ENCODE data around the gene GALNT13. TPM values are rescaled to one million over a fixed set of nuclear protein-coding genes. Genes with fewer than 3 reads are reported as not detected.

GALNT13 gene
- total RNA-seq, 2 experiments from 2014 or later, result 0.26 to 0.64 TPM

DNA sequence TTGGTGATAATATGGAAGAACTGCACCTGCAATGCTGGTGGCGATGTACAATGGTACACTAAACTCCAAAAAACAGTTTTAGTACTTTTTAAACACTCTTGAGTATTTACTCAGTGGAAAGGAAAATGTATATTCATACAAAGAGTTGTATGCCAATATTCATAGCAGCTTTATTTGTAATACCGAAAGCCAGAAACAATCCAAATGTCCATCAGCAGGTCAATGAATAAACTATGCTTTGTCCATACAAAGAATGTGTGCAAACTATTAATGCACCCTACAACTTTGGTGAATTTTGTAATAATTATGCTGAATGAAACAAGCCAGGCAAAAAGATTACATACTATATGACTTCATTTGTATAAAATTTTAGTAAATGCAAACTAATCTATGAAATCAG is 396.3 kb downstream of the GALNT13 start:
- POLR2A ChIA-PET, result no interaction called here
- no peaks in the 10 kb centered on the region for H3K36me3 Mint-ChIP-seq
- H3K4me3 Mint-ChIP-seq, result no peak overlapping the region
- no peak overlapping the region for H3K27ac Mint-ChIP-seq
- no peak for ATAC-seq (ENCODE audit: low read depth)
- H3K27me3 Mint-ChIP-seq, result no peaks in the 10 kb centered on the region
- no peaks in the 10 kb centered on the region for H3K9me3 Mint-ChIP-seq
- H3K4me1 Mint-ChIP-seq, result no peaks in the 10 kb centered on the region
- DNase-seq, result no peak

DNA sequence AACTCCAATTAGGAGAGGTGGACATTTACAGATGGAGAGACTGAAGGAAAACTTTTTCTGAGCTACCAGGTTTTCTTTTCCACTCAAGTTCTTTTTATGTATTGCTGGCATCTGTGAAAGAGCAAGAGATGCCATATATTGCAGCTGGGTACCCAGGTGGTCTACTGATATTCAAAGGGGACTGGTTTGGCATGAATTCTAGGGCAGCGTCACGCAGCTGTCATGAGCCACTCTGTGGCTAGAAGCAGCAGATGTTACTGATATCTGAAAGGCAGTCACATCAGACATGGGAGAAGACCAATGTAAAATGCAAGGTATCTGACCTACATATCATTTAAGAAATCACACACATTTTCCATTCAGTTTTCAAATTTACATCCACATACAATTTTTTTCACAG is 408.8 kb downstream of the GALNT13 start:
- Mint-ChIP-seq H3K27ac (no peak overlapping the region), H3K4me1 (no peaks in the 10 kb centered on the region), H3K9me3 (no peaks in the 10 kb centered on the region), H3K4me3 (no peak overlapping the region), H3K36me3 (no peaks in the 10 kb centered on the region), H3K27me3 (no peaks in the 10 kb centered on the region)
- DNase-seq (no peak), ATAC-seq (ENCODE audit: low read depth) (no peak)
- POLR2A ChIA-PET, result no interaction called here

DNA sequence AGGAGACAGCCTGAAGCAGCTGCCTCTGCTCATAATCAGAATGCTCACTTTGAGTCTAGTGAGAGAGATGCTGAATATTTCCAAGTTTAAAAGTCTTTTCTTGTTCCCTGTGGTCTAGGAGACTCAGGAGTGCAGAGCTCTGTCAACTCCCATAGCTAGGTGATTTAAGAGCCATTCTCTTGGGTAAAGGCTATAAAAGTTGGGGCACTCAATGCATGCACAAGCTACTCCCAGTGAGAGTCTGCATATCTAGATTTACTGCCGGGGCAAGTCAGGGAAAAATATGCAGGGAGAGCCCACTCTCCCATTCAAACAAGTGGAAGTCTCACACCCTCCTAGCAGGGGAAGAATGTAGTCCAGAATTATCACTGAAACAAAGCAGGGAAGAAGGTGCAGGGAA is 418.1 kb downstream of the GALNT13 start:
- DNase-seq (no peak), ATAC-seq (ENCODE audit: low read depth) (no peak)
- Mint-ChIP-seq H3K9me3 (peaks cover 8% of the 10 kb centered on the region), H3K4me1 (no peaks in the 10 kb centered on the region), H3K27me3 (no peaks in the 10 kb centered on the region), H3K27ac (no peak overlapping the region), H3K4me3 (no peak overlapping the region), H3K36me3 (no peaks in the 10 kb centered on the region)
- POLR2A ChIA-PET, result no interaction called here

DNA sequence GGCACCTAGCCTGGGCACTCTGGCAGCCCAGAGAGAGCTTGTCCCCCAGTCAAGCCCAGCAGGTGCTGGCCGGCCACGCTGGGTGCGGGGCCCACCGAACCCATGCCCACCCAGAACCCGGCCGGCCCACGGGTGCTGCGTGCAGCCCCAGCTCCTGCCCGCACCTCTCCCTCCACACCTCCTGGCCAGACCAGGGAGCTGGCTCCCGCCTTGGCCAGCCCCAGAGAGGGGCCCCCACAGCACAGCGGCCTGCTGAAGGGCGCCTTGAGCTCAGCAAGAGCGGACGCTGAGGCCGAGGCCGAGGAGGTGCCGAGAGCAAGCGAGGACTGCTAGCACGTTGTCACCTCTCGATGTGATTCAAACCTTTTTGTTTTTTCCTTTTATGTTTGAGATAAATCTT is 419.8 kb downstream of the GALNT13 start:
- H3K36me3 Mint-ChIP-seq, result no peaks in the 10 kb centered on the region
- ATAC-seq (ENCODE audit: low read depth) (no peak), DNase-seq (no peak)
- H3K4me1 Mint-ChIP-seq, result no peaks in the 10 kb centered on the region
- POLR2A ChIA-PET, result no interaction called here
- peaks cover 10% of the 10 kb centered on the region for H3K9me3 Mint-ChIP-seq
- no peaks in the 10 kb centered on the region for H3K27me3 Mint-ChIP-seq
- H3K27ac Mint-ChIP-seq, result no peak overlapping the region
- H3K4me3 Mint-ChIP-seq, result no peak overlapping the region

DNA sequence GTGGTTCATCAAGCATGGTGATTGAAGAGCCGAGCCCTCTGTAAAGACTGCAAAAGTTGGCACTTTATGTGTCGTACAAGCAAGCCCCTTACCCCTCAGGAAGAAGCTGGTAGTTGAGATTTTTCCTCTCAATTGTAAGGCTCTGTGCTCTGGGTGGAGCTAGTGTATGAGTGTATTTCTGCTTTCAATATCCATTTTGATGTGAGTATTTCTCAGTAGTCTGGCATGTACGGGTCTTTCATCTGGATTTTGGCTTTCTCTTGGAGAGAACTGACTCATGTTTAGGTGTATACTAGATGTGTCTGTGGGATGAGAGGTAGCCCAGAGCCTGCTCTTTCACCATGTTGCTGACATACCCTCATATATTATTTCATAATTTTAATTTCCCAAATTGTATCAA is 420.2 kb downstream of the GALNT13 start:
- H3K27ac Mint-ChIP-seq, result no peak overlapping the region
- H3K4me1 Mint-ChIP-seq, result no peaks in the 10 kb centered on the region
- H3K27me3 Mint-ChIP-seq, result no peaks in the 10 kb centered on the region
- ATAC-seq (ENCODE audit: low read depth) (no peak), DNase-seq (no peak)
- POLR2A ChIA-PET, result no interaction called here
- no peaks in the 10 kb centered on the region for H3K36me3 Mint-ChIP-seq
- peaks cover 10% of the 10 kb centered on the region for H3K9me3 Mint-ChIP-seq
- H3K4me3 Mint-ChIP-seq, result no peak overlapping the region

DNA sequence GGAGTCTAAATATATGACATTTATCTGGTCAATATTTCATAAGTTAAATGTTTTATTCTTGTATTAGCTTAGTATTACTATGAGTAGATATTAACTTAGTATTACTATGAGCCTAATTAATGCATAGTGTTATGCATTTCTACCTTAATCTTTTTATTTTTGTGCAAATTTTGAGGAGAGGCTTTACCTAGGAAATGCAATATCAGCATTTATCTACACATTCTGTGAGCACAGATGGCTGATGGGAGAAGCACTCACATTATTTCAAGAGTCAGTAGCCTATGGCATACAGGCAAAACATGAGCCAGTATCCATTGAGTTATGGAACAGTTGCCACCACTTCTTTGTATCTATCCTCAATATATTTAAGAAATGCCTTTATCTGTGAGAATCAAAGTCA is 422.1 kb downstream of the GALNT13 start:
- Mint-ChIP-seq H3K9me3 (peaks cover 4% of the 10 kb centered on the region), H3K27ac (no peak overlapping the region), H3K4me1 (no peaks in the 10 kb centered on the region), H3K36me3 (no peaks in the 10 kb centered on the region), H3K27me3 (no peaks in the 10 kb centered on the region), H3K4me3 (no peak overlapping the region)
- DNase-seq, result no peak
- ATAC-seq (ENCODE audit: low read depth), result no peak
- POLR2A ChIA-PET, result no interaction called here

DNA sequence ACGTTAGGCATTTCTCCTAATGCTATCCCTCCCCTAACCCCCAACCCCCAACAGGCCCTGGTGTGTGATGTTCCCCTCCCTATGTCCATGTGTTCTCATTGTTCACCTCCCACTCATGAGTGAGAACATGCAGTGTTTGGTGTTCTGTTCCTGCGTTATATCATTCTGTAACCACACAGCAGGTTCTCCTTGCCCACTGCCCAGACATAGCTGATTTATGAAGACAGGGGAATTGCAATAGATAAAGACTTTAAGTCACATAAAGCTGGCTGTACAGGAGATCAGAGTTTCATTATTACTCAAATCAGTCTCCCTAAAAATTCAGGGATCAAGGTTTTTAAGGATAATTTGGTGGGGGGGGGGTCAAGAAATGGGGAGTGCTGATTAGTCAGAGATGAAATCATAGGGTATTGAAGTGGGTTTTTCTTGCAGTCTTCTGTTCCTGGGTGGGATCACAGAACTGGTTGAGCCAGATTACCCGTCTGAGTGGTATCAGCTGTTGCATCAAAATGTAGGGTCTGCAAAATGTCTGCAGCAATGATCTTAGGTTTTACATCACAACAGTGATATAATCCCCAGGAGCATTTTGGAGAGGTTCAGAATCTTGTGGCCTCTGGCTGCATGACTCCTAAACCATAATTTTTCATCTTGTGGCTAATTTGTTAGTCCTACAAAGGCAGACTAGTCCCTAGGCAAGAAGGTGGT is 434.7 kb downstream of the GALNT13 start:
- POLR2A ChIA-PET, result no interaction called here
- H3K4me3 Mint-ChIP-seq, result no peak overlapping the region
- no peaks in the 10 kb centered on the region for H3K4me1 Mint-ChIP-seq
- DNase-seq (no peak), ATAC-seq (ENCODE audit: low read depth) (no peak)
- peaks cover 2% of the 10 kb centered on the region for H3K9me3 Mint-ChIP-seq
- no peak overlapping the region for H3K27ac Mint-ChIP-seq
- no peaks in the 10 kb centered on the region for H3K36me3 Mint-ChIP-seq
- no peaks in the 10 kb centered on the region for H3K27me3 Mint-ChIP-seq

DNA sequence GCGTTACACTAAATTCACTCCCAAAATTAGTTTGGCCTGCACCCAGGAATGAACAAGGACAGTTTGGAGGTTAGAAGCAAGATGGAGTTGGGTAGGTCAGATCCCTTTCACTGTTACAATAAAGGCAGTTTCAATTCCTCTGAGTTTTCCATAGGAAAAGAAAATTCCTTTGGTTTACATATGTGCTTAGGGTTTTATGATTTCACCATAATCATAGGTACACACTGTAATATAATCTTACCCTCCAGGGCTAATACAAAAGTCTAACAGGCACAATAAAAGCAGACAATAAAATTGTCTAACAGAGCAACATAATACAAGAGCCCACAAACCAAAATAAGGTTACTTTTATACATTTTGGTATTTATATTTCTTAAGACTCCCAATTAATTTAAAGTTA is 435.3 kb downstream of the GALNT13 start:
- H3K9me3 Mint-ChIP-seq, result peaks cover 2% of the 10 kb centered on the region
- no peak overlapping the region for H3K4me3 Mint-ChIP-seq
- no peaks in the 10 kb centered on the region for H3K4me1 Mint-ChIP-seq
- POLR2A ChIA-PET, result no interaction called here
- no peak overlapping the region for H3K27ac Mint-ChIP-seq
- no peak for DNase-seq
- H3K36me3 Mint-ChIP-seq, result no peaks in the 10 kb centered on the region
- no peaks in the 10 kb centered on the region for H3K27me3 Mint-ChIP-seq
- ATAC-seq (ENCODE audit: low read depth), result no peak

DNA sequence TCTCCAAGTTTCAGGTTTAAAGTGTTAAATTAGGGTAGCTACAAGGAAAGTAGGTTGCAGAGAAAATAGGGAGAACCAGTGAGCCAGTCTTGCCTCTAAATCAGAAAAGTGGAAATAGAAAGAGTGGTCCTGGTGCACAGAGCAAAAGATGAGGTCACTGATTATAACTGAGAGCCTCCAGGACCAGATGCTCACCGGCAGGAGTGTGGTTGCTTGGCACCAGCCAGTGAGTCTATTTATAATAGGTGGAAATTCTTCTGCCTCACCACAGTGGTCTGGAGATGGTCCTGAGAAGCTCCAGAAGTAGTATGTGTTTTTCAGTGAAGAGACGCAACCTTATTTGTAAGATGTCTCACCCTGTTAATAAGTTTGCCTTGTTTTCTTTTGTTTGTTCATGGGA is 452.9 kb downstream of the GALNT13 start:
- no peaks in the 10 kb centered on the region for H3K9me3 Mint-ChIP-seq
- H3K4me1 Mint-ChIP-seq, result no peaks in the 10 kb centered on the region
- DNase-seq, result no peak
- H3K4me3 Mint-ChIP-seq, result no peak overlapping the region
- H3K36me3 Mint-ChIP-seq, result no peaks in the 10 kb centered on the region
- POLR2A ChIA-PET, result no interaction called here
- H3K27me3 Mint-ChIP-seq, result no peaks in the 10 kb centered on the region
- no peak overlapping the region for H3K27ac Mint-ChIP-seq
- no peak for ATAC-seq (ENCODE audit: low read depth)

DNA sequence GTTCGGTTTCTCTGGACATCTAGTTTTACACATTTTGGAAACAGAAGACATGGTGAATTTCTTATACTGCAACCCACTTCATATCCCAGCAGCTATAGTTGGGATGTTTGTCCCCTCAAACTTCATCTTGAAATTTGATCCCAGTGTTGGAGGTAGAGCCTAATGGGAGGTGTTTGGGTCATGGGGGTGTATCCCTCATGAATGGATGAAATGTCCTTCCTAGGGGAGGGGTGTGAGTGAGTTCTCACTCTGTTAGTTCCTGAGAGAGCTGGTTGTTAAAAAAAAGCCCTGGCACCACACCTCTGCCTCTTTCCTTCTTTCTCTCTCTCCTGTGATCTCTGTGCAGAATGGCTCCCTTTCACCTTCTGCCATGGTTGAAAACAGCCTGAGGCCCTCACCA is 457.8 kb downstream of the GALNT13 start:
- ATAC-seq (ENCODE audit: low read depth) (no peak), DNase-seq (no peak)
- H3K27me3 Mint-ChIP-seq, result no peaks in the 10 kb centered on the region
- H3K9me3 Mint-ChIP-seq, result no peaks in the 10 kb centered on the region
- POLR2A ChIA-PET, result no interaction called here
- no peaks in the 10 kb centered on the region for H3K4me1 Mint-ChIP-seq
- no peak overlapping the region for H3K4me3 Mint-ChIP-seq
- no peak overlapping the region for H3K27ac Mint-ChIP-seq
- H3K36me3 Mint-ChIP-seq, result no peaks in the 10 kb centered on the region

DNA sequence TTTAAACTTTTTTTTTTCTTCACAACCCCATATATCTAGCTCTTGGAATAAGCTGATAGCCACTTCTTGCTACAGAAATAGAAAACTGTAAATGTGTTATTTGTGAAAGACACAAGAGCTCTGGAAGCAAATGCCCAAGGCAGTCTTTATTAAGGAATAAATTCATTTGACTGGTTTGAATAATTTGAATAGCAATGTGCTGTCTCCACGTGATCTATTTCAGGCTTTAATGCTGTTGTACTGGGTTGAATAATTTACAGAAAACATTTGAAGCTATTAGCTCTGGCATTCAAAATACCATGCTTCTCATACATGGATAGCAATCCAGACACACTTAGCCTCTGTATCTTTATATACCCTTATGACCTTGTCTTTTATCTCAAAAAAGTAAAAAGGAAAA is 460.1 kb downstream of the GALNT13 start:
- POLR2A ChIA-PET, result no interaction called here
- Mint-ChIP-seq H3K27ac (no peak overlapping the region), H3K4me3 (no peak overlapping the region), H3K9me3 (no peaks in the 10 kb centered on the region), H3K36me3 (no peaks in the 10 kb centered on the region), H3K27me3 (no peaks in the 10 kb centered on the region), H3K4me1 (no peaks in the 10 kb centered on the region)
- DNase-seq (no peak), ATAC-seq (ENCODE audit: low read depth) (no peak)

DNA sequence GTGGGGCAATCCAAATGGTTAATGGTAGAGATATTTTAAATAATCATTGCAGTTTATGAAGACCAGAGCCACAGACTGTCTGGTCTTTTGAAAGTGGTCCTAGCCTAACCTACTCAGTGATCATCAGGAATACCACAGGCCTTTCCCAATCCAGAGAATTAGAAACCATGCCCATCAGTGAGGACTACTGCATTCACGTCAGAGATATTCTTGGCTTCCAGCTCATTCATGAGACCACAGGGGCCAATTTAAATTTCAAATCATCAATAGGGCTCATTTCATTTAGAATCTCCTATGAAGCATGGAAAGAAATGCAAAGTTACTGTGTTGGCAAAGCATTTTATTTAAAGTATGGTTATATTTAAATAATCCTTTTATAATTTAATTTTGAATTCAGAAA is 464.5 kb downstream of the GALNT13 start:
- POLR2A ChIA-PET, result no interaction called here
- H3K4me1 Mint-ChIP-seq, result no peaks in the 10 kb centered on the region
- H3K9me3 Mint-ChIP-seq, result no peaks in the 10 kb centered on the region
- DNase-seq (no peak), ATAC-seq (ENCODE audit: low read depth) (no peak)
- H3K27me3 Mint-ChIP-seq, result no peaks in the 10 kb centered on the region
- H3K36me3 Mint-ChIP-seq, result no peaks in the 10 kb centered on the region
- H3K4me3 Mint-ChIP-seq, result no peak overlapping the region
- H3K27ac Mint-ChIP-seq, result no peak overlapping the region

DNA sequence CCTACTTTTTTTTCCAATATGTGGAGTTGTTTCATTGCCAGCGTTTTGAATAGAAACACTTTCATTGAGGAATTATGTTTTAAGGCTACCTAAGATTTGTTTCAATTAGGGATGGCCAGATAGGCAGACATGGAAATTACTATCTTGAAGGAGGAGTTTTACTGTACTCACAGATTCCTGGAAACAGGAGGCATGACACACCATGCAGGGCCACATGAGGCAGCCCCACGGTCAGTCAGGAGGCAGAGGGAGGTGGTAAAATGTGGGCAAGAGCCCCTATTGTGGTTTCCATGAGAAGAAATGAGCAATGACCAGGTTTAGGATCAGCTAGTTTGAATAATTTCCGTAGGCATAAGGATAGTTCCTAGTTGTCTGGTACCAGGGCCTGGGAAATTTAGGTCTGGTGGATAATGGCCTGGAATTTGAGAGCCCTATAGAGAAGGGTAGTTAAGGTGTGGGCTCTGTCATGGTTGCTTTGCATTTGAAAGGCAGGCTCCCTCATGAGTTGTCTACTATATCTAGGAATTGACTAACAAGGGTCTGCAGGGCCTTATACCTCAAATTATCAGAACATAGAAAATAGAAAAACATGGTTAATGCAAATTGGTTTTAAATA is 466.7 kb downstream of the GALNT13 start:
- no peak overlapping the region for H3K27ac Mint-ChIP-seq
- no peak overlapping the region for H3K4me3 Mint-ChIP-seq
- no peak for ATAC-seq (ENCODE audit: low read depth)
- no peak for DNase-seq
- H3K27me3 Mint-ChIP-seq, result no peaks in the 10 kb centered on the region
- no peaks in the 10 kb centered on the region for H3K36me3 Mint-ChIP-seq
- POLR2A ChIA-PET, result no interaction called here
- H3K4me1 Mint-ChIP-seq, result no peaks in the 10 kb centered on the region
- no peaks in the 10 kb centered on the region for H3K9me3 Mint-ChIP-seq

DNA sequence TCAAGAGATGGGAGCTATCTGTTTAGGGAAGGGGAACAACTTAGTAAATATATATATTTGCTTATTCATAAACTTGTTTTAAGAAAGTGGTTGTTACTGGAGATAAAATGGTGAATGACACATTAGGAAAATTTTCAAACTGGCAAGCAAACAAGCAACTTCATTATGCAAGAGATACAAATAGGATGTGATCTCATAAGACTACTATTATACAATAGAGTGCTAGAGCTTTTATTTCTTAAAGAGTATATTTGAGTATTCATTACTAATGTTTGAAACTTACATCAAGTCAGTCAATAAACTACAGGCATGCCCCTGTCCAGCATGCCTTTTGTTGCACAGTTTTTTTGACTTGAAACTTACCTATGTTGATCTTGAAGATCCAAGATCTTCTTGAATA is 471.6 kb downstream of the GALNT13 start:
- no peaks in the 10 kb centered on the region for H3K36me3 Mint-ChIP-seq
- no peak for DNase-seq
- POLR2A ChIA-PET, result no interaction called here
- no peak overlapping the region for H3K4me3 Mint-ChIP-seq
- ATAC-seq (ENCODE audit: low read depth), result no peak
- no peaks in the 10 kb centered on the region for H3K4me1 Mint-ChIP-seq
- no peaks in the 10 kb centered on the region for H3K9me3 Mint-ChIP-seq
- H3K27me3 Mint-ChIP-seq, result no peaks in the 10 kb centered on the region
- H3K27ac Mint-ChIP-seq, result no peak overlapping the region

DNA sequence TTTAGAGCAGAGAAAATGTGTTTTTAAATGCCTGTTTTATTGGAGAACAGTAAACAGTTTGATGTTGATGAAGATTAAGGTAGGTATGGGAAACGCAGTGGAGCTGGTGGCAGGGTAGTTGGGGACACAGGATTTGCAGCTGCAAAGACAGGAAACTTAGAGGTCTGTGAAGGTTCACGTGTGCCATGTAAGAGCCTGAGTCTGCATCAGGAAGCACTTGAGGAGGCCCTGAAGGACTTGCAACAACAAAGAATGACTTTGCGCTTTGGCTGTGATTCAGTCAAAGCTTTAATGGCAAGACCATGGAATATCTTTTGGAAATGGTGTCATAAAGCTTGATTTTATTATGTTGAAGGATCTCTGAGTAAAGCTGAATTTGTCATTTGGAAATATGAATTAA is 479.2 kb downstream of the GALNT13 start:
- no peak for DNase-seq
- Mint-ChIP-seq H3K9me3 (no peaks in the 10 kb centered on the region), H3K4me3 (no peak overlapping the region), H3K27me3 (no peaks in the 10 kb centered on the region), H3K4me1 (no peaks in the 10 kb centered on the region), H3K27ac (no peak overlapping the region), H3K36me3 (no peaks in the 10 kb centered on the region)
- no peak for ATAC-seq (ENCODE audit: low read depth)
- POLR2A ChIA-PET, result no interaction called here
